ENCODE results near the gene PPP1R3G. TPM values are rescaled to one million over a fixed set of nuclear protein-coding genes. Genes with fewer than 3 reads are reported as not detected.

Gene PPP1R3G
- total RNA-seq, 2 donors from 2014 or later, result 0.26 TPM; not detected in 1

DNA sequence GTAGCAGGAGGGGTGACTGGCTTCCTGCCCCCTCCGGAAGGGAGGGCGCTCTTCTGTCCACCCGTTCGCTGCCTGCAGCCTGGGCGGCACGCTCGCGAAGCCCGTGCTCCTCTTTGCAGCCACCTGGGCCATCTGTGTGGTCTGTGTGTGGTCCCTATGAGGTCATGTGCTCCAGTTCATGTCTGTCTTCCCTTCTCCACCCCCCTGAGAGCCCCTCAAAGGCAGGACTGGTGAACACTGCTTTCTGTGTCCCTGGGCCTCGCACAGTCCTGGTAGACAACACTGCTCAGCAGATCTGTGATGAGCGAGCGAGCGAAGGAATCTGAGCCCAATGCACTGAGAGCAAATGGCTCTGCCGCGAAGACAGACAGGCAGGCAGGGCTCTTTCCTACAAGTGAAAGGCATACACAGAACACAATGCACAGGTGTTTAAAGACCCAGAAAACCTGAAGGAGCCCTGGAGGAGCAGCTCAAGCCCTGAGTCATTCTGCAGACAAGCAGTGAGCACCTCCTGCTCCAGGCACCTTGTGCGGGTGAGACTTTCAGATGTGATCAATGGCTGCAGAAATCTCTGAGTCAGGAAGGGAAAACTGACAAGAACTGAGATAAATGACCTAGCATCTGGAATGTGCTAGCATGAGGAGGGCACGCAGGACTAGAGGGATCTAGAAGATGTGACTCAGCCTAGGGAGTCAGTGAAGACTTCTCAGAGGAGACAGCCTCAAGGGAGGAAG lies 27.1 kb downstream of the PPP1R3G start:
- Histone ChIP-seq H3K27me3 (no peaks in the 10 kb centered on the region), H3K27ac (no peak overlapping the region), H3K9me3 (no peaks in the 10 kb centered on the region), H3K4me1 (no peaks in the 10 kb centered on the region), H3K4me3 (no peak overlapping the region), H3K36me3 (replicated peaks in 1 of 2; ENCODE audit: insufficient read depth in 1 of 2, low read depth in 2 of 2) (no peaks in the 10 kb centered on the region)
- no peak for TF ChIP-seq POLR2A (IDR thresholded peaks at IDR 0.05)
- TF ChIP-seq, protein P1, sequence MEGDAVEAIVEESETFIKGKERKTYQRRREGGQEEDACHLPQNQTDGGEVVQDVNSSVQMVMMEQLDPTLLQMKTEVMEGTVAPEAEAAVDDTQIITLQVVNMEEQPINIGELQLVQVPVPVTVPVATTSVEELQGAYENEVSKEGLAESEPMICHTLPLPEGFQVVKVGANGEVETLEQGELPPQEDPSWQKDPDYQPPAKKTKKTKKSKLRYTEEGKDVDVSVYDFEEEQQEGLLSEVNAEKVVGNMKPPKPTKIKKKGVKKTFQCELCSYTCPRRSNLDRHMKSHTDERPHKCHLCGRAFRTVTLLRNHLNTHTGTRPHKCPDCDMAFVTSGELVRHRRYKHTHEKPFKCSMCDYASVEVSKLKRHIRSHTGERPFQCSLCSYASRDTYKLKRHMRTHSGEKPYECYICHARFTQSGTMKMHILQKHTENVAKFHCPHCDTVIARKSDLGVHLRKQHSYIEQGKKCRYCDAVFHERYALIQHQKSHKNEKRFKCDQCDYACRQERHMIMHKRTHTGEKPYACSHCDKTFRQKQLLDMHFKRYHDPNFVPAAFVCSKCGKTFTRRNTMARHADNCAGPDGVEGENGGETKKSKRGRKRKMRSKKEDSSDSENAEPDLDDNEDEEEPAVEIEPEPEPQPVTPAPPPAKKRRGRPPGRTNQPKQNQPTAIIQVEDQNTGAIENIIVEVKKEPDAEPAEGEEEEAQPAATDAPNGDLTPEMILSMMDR (IDR thresholded peaks at IDR 0.05), result no peak
- 81% methylated on average over 16 to 17 of the region's 17 CpGs for WGBS, 2 donors
- intact Hi-C loops (cut with DNase I), result no loop called here
- ATAC-seq, result no peak
- DNase-seq, result no peak

DNA sequence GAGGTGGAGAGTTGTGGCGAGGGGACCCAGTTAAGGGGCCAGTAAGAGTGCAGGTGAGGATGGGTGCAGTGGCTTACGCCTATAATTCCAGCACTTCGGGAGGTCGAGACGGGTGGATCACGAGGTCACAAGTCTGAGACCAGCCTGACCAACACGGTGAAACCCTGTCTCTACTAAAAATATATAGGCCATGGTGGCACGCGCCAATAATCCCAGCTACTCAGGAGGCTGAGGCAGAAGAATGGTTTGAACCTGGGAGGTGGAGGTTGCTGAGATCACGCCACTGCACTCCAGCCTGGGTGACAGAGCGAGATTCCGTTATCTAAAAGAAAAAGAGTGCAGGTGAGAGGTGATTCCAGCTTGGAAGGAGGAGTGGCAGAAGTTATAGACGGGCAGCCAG lies 28.0 kb downstream of the PPP1R3G start:
- no peak for ATAC-seq

DNA sequence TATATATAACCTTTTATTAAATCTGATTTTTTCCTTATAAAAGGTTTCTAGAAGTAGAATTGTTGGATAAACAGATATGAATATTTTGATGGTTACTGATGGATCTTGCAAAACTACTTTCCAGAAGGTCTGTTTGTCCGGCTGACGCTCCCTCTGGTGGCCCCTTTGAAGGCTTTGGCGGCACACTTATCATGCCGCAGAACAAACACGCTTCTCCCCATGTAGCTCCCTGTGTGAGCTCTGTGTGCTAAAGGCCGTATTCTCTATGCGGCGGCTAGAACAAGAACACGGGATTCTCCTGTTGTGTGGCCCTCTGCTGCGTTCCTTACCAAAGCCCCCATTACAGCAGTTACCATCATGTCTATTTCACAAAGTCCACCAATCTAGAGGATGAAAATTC lies 30.0 kb downstream of the PPP1R3G start:
- no peak for ATAC-seq
- no peak overlapping the region for H3K27ac ChIP-seq
- no peaks in the 10 kb centered on the region for H3K4me1 ChIP-seq
- no peak for DNase-seq
- no peaks in the 10 kb centered on the region for H3K36me3 ChIP-seq (replicated peaks in 1 of 2; ENCODE audit: insufficient read depth in 1 of 2, low read depth in 2 of 2)
- intact Hi-C loops (cut with DNase I), result no loop called here
- 84 to 86% methylated on average over 10 of the region's 10 CpGs for WGBS, 2 donors
- TF ChIP-seq, protein P1 (IDR thresholded peaks at IDR 0.05), result no peak
- no peak for TF ChIP-seq POLR2A (IDR thresholded peaks at IDR 0.05)
- H3K4me3 ChIP-seq, result no peak overlapping the region
- no peaks in the 10 kb centered on the region for H3K9me3 ChIP-seq
- no peaks in the 10 kb centered on the region for H3K27me3 ChIP-seq

More for the DNA sequence above, 28.0 kb downstream of the PPP1R3G start:
- intact Hi-C loops (cut with DNase I), result no loop called here
- Histone ChIP-seq H3K4me3 (no peak overlapping the region), H3K36me3 (replicated peaks in 1 of 2; ENCODE audit: insufficient read depth in 1 of 2, low read depth in 2 of 2) (no peaks in the 10 kb centered on the region), H3K27me3 (no peaks in the 10 kb centered on the region), H3K9me3 (no peaks in the 10 kb centered on the region), H3K4me1 (no peaks in the 10 kb centered on the region), H3K27ac (no peak overlapping the region)
- no peak for TF ChIP-seq POLR2A (IDR thresholded peaks at IDR 0.05)
- TF ChIP-seq, protein P1 (IDR thresholded peaks at IDR 0.05), result no peak
- no peak for DNase-seq
- 94 to 97% methylated on average over 13 of the region's 13 CpGs for WGBS, 2 donors

DNA sequence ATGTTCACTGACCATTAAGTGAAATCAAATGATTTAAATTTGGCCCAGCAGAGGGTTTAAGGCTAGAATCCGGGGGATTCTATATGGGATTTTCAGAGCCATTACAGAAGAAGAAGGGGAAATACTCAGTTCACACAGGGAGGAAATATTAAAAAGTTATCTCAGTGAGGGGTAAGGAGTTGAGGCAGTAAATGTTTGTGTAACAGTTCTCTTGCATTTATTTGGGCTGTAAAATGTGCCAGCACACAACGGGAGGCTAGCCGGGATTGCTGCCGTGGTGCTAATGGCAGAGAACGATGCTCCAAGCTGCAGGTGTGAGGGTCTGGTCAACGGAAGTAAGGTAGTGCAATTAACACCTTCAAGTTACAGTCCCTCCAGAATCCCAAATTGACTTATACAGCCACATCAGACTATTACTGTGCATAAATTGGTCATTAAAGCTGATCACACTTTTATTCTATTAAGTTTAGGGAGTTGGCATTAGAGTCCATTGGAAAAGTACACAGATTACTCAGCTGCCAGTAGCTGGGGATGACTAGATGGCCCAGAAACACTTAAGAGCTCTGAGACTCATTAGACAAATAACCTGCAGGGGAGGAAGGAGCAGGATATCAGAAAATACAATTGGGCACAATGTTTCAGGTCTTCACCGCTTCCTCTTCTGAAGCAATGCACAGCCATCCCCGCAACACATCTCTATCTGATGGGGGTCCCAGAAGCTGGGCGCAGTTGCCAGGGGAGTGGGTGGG lies 31.3 kb downstream of the PPP1R3G start:
- Histone ChIP-seq H3K9me3 (no peaks in the 10 kb centered on the region), H3K27ac (no peak overlapping the region), H3K36me3 (replicated peaks in 1 of 2; ENCODE audit: insufficient read depth in 1 of 2, low read depth in 2 of 2) (no peaks in the 10 kb centered on the region), H3K4me1 (no peaks in the 10 kb centered on the region), H3K4me3 (no peak overlapping the region), H3K27me3 (no peaks in the 10 kb centered on the region)
- DNase-seq, result no peak
- ATAC-seq, result no peak
- intact Hi-C loops (cut with DNase I), result no loop called here
- WGBS, 2 donors, result 87 to 89% methylated on average over 9 of the region's 9 CpGs
- TF ChIP-seq POLR2A (IDR thresholded peaks at IDR 0.05), result no peak

DNA sequence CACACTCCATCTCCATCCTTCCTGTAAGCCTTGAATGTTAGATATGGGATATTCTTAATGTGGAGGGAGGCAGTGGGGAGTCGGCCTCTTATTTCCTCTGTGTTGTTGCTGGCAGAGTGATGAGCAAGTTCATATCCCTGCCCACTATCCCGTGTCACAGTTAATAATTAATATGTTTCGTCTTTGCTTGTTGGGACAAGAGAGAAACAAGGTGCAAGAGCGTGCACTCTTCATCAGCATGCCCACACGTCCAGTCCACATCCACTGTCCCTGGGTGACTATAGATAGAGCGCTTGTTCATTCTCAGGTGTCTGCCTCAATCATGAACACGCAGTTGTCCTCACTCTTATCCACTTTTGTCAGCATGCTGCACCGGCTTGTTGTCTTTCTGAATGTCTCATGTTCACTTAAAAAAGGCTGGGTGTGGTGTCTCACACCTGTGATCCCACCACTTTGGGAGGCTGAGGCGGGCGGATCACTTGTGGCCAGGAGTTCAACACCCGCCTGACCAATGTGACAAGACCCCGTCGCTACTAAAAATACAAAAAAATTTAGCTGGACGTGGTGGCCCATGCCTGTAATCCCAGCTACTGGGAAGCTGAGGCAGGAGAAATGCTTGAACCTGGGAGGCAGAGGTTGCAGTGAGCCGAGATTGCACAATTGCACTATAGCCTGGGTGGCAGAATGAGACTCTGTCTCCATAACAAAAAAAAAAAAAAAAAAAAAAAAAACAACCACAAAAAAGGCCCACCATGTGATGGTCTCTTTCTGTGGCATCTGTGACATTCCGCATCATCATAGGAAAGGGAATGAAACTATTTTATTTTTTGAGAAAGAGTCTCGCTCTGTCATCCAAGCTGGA lies 34.2 kb downstream of the PPP1R3G start:
- Histone ChIP-seq H3K4me1 (no peaks in the 10 kb centered on the region), H3K36me3 (replicated peaks in 1 of 2; ENCODE audit: insufficient read depth in 1 of 2, low read depth in 2 of 2) (no peaks in the 10 kb centered on the region), H3K27ac (no peak overlapping the region), H3K9me3 (no peaks in the 10 kb centered on the region), H3K4me3 (no peak overlapping the region), H3K27me3 (no peaks in the 10 kb centered on the region)
- intact Hi-C loops (cut with DNase I), result no loop called here
- no peak for TF ChIP-seq POLR2A (IDR thresholded peaks at IDR 0.05)
- TF ChIP-seq, protein P1 (IDR thresholded peaks at IDR 0.05), result no peak
- WGBS, 2 donors, result 89 to 90% methylated on average over 17 of the region's 17 CpGs
- no peak for DNase-seq
- no peak for ATAC-seq

Data from body of pancreas (tissue), 4 donors.